ENCODE results near the gene GXYLT2.
"Not testable (repeated sequence)": the region's sequence is repeated elsewhere in the genome, so short reads cannot be mapped to it uniquely, and the experiment has no call there.

Gene GXYLT2

GRCh38 chr3:72914383-72914782, 26.5 kb downstream of the GXYLT2 start:
- Histone ChIP-seq H3K36me3 (ENCODE audit: low read depth) (no peaks in the 10 kb centered on the region), H3K4me3 (ENCODE audit: severe bottlenecking) (no peak overlapping the region), H3K9me3 (ENCODE audit: severe bottlenecking) (no peaks in the 10 kb centered on the region), H3K27ac (ENCODE audit: poor library complexity, severe bottlenecking) (no peak overlapping the region), H3K4me1 (ENCODE audit: insufficient read depth, poor library complexity, severe bottlenecking) (no peaks in the 10 kb centered on the region), H3K27me3 (ENCODE audit: insufficient read depth, poor library complexity, severe bottlenecking) (no peaks in the 10 kb centered on the region)
- ATAC-seq (ENCODE audit: low read depth) (no peak), DNase-seq (ENCODE audit: low spot score) (no peak)
- no peak for TF ChIP-seq CTCF (IDR thresholded peaks at IDR 0.05; ENCODE audit: poor library complexity, severe bottlenecking)

- Histone ChIP-seq H3K27ac (ENCODE audit: poor library complexity, severe bottlenecking) (no peak overlapping the region), H3K4me3 (ENCODE audit: severe bottlenecking) (no peak overlapping the region), H3K9me3 (ENCODE audit: severe bottlenecking) (no peaks in the 10 kb centered on the region), H3K4me1 (ENCODE audit: insufficient read depth, poor library complexity, severe bottlenecking) (no peaks in the 10 kb centered on the region), H3K27me3 (ENCODE audit: insufficient read depth, poor library complexity, severe bottlenecking) (no peaks in the 10 kb centered on the region), H3K36me3 (ENCODE audit: low read depth) (no peaks in the 10 kb centered on the region)
- TF ChIP-seq CTCF (IDR thresholded peaks at IDR 0.05; ENCODE audit: poor library complexity, severe bottlenecking), result no peak
- ATAC-seq (ENCODE audit: low read depth), result no peak
- no peak for DNase-seq (ENCODE audit: low spot score)
Observed at GRCh38 chr3:72916250-72916649, 28.4 kb downstream of the GXYLT2 start.

GRCh38 chr3:72919520-72919919, 31.7 kb downstream of the GXYLT2 start:
- DNase-seq (ENCODE audit: low spot score) (no peak), ATAC-seq (ENCODE audit: low read depth) (no peak)
- Histone ChIP-seq H3K9me3 (ENCODE audit: severe bottlenecking) (no peaks in the 10 kb centered on the region), H3K27ac (ENCODE audit: poor library complexity, severe bottlenecking) (no peak overlapping the region), H3K4me1 (ENCODE audit: insufficient read depth, poor library complexity, severe bottlenecking) (no peaks in the 10 kb centered on the region), H3K4me3 (ENCODE audit: severe bottlenecking) (no peak overlapping the region), H3K27me3 (ENCODE audit: insufficient read depth, poor library complexity, severe bottlenecking) (no peaks in the 10 kb centered on the region), H3K36me3 (ENCODE audit: low read depth) (no peaks in the 10 kb centered on the region)
- no peak for TF ChIP-seq CTCF (IDR thresholded peaks at IDR 0.05; ENCODE audit: poor library complexity, severe bottlenecking)

- no peak for DNase-seq (ENCODE audit: low spot score)
- Histone ChIP-seq H3K9me3 (ENCODE audit: severe bottlenecking) (no peaks in the 10 kb centered on the region), H3K27me3 (ENCODE audit: insufficient read depth, poor library complexity, severe bottlenecking) (no peaks in the 10 kb centered on the region), H3K4me1 (ENCODE audit: insufficient read depth, poor library complexity, severe bottlenecking) (no peaks in the 10 kb centered on the region), H3K4me3 (ENCODE audit: severe bottlenecking) (no peak overlapping the region), H3K36me3 (ENCODE audit: low read depth) (no peaks in the 10 kb centered on the region), H3K27ac (ENCODE audit: poor library complexity, severe bottlenecking) (no peak overlapping the region)
- ATAC-seq (ENCODE audit: low read depth), result no peak
- no peak for TF ChIP-seq CTCF (IDR thresholded peaks at IDR 0.05; ENCODE audit: poor library complexity, severe bottlenecking)
Observed at GRCh38 chr3:72924055-72924454, 36.2 kb downstream of the GXYLT2 start.

- not testable (repeated sequence) for H3K9me3 ChIP-seq (ENCODE audit: severe bottlenecking)
Observed at GRCh38 chr3:72928781-72929735, 41.2 kb downstream of the GXYLT2 start.

More at GRCh38 chr3:72928781-72929735, 41.2 kb downstream of the GXYLT2 start:
- H3K4me3 ChIP-seq (ENCODE audit: severe bottlenecking); H3K27me3 ChIP-seq (ENCODE audit: insufficient read depth, poor library complexity, severe bottlenecking); DNase-seq (ENCODE audit: low spot score); ATAC-seq (ENCODE audit: low read depth); H3K4me1 ChIP-seq (ENCODE audit: insufficient read depth, poor library complexity, severe bottlenecking); H3K27ac ChIP-seq (ENCODE audit: poor library complexity, severe bottlenecking); H3K36me3 ChIP-seq (ENCODE audit: low read depth): not testable (repeated sequence)
